Ovary (tissue), 9 donors: ENCODE data around the gene CAMKV. TPM values are rescaled to one million over a fixed set of nuclear protein-coding genes. Genes with fewer than 3 reads are reported as not detected.

ENCODE experiments used
- DNase-seq, 5 donors: peaks; one replicate each; pipeline ENCODE4 v3.0.0-alpha.2; 2019 to 2020
- H3K27ac ChIP-seq, 2 donors: fragments of 200-600 bp; one replicate each; pipeline versions ENCODE4 v1.5.1 to v1.8.0; 2019 to 2022
- H3K27me3 ChIP-seq: fragments of 200-600 bp; one replicate; pipeline ENCODE4 v1.8.0; 2022
- H3K36me3 ChIP-seq: fragments of 200-600 bp; sonication (generic); one replicate; pipeline ENCODE4 v1.5.1; 2019
- H3K4me1 ChIP-seq: one replicate; pipeline ENCODE4 v1.8.1; 2013; ENCODE audit warnings: mild to moderate bottlenecking, moderate library complexity; ENCODE audit not compliant: insufficient read depth
- H3K4me3 ChIP-seq: fragments of 200-600 bp; sonication (generic); one replicate; pipeline ENCODE4 v1.5.1; 2017
- H3K9me3 ChIP-seq, 2 donors: fragments of 200-600 bp in 1 of 2; sonication (generic) in 1 of 2; one replicate each; pipeline versions ENCODE4 v1.5.1 to v1.8.1; 2013 to 2019; ENCODE audit warnings: mild to moderate bottlenecking in 1 of 2, moderate library complexity in 1 of 2
- CTCF ChIP-seq, 3 donors: fragments of 450-650 bp in 2 of 3; fragments of 200-600 bp in 1 of 3; IDR thresholded peaks; one replicate each; pipeline versions ENCODE4 v1.5.1 to v1.8.0; 2016 to 2022; ENCODE audit warnings: antibody characterized with exemption in 3 of 3, mild to moderate bottlenecking in 1 of 3
- EP300 ChIP-seq: sonication (generic); formaldehyde crosslinking; IDR thresholded peaks from one replicate; pipeline ENCODE4 v1.6.1; 2017; ENCODE audit warnings: antibody characterized with exemption
- POLR2A ChIP-seq: fragments of 450-650 bp; IDR thresholded peaks from one replicate; pipeline ENCODE4 v1.6.1; 2017; ENCODE audit warnings: antibody characterized with exemption, mild to moderate bottlenecking, moderate library complexity
- WGBS, 3 donors: extraction: QIAGEN DNeasy Blood & Tissue Kit in 1 of 3; methylation state at CpG; one replicate each; pipeline versions ENCODE4 v1.1.5 to v1.1.7; 2013 to 2017; 5-methylcytosine and 5-hydroxymethylcytosine counted together
- intact Hi-C, 4 donors: fragments of 100-400 bp; cut with DNase I; formaldehyde crosslinking; loops; one replicate each; pipeline versions ENCODE4 v1.11.0 to v1.15.1; 2022 to 2023
- polyA plus RNA-seq, 2 donors: library from polyadenylated mRNA; stranded (reverse); fragments of 200-250 nt in 1 of 2; fragments of 350-450 nt in 1 of 2; fragmentation: Illumina TruSeq in 1 of 2; extraction: RNeasy Lipid Tissue Mini Kit (QIAGEN cat#74804) in 1 of 2; gene quantifications; one replicate each; pipeline ENCODE4 v1.2.3, GENCODE V29; 2013 to 2014
- total RNA-seq, 7 donors: library from RNA; depleted of rRNA in 2 of 7; stranded (reverse); fragments of >200 nt in 2 of 7; fragmentation: NEBNext Ultra II Directional in 3 of 7; extraction: Animal tissue kit (Norgen Biotek cat#: 25700) in 3 of 7; gene quantifications; one replicate each; pipeline versions ENCODE4 v1.1.0 to v1.2.4, GENCODE V29; 2016 to 2023
- donor health status: DM: no; HTN: no; CAD: no; lungs with moderate emphysema.
- donor health status: DM: no; HTN: no; CAD: no.
- donor health status: Bipolar disorder and iron deficiency.
- donor health status: DM: yes; HTN: yes; CAD: no.
- donor health status: DM: no; HTN: no; CAD: no.
- donor health status: DM: yes; HTN: yes; CAD: no.

The CAMKV gene
- total and polyA plus RNA-seq, 9 donors: 0.18 TPM; not detected in 8

- Histone ChIP-seq H3K27ac (no peak overlapping the region), H3K36me3 (no peaks in the 10 kb centered on the region), H3K9me3 (no peaks in the 10 kb centered on the region), H3K4me3 (no peak overlapping the region), H3K4me1 (no peaks in the 10 kb centered on the region), H3K27me3 (no peaks in the 10 kb centered on the region)
- TF ChIP-seq EP300 (no peak), CTCF (IDR thresholded peaks at IDR 0.05) (no peak), POLR2A (no peak)
- intact Hi-C loops: no loop called here
- 78 to 81% (median 80%) methylated on average over 5 of the region's 5 CpGs for WGBS, 3 donors
- no peak for DNase-seq
These were observed 6.9 kb upstream of the CAMKV start for GRCh38 chr3:49876567-49876966.

GRCh38 chr3:49873623-49874022 is 3.9 kb upstream of the CAMKV start:
- TF ChIP-seq EP300: no peak
- TF ChIP-seq CTCF (IDR thresholded peaks at IDR 0.05): no peak
- no peak for TF ChIP-seq POLR2A
- WGBS, 3 donors: 84 to 95% (median 86%) methylated on average over 7 to 8 of the region's 8 CpGs
- intact Hi-C loops: no loop called here

GRCh38 chr3:49872801-49873281 is 3.1 kb upstream of the CAMKV start:
- intact Hi-C loops: no loop called here

More at GRCh38 chr3:49873623-49874022, 3.9 kb upstream of the CAMKV start:
- Histone ChIP-seq H3K4me1 (no peaks in the 10 kb centered on the region), H3K9me3 (no peaks in the 10 kb centered on the region), H3K27ac (no peak overlapping the region), H3K4me3 (no peak overlapping the region), H3K36me3 (no peaks in the 10 kb centered on the region), H3K27me3 (no peaks in the 10 kb centered on the region)
- DNase-seq: no peak

GRCh38 chr3:49871531-49872153 is 1.9 kb upstream of the CAMKV start:
- Histone ChIP-seq H3K4me3 (no peak overlapping the region), H3K36me3 (no peaks in the 10 kb centered on the region), H3K27me3 (no peaks in the 10 kb centered on the region), H3K9me3 (no peaks in the 10 kb centered on the region), H3K27ac (no peak overlapping the region), H3K4me1 (no peaks in the 10 kb centered on the region)
- intact Hi-C loops: no loop called here
- no peak for DNase-seq
- WGBS, 3 donors: 57 to 79% (median 61%) methylated on average over 10 of the region's 10 CpGs
- no peak for TF ChIP-seq CTCF (IDR thresholded peaks at IDR 0.05)
- TF ChIP-seq POLR2A: no peak
- no peak for TF ChIP-seq EP300

More at GRCh38 chr3:49872801-49873281, 3.1 kb upstream of the CAMKV start:
- H3K4me3 ChIP-seq: no peak overlapping the region
- H3K27ac ChIP-seq: no peak overlapping the region
- no peaks in the 10 kb centered on the region for H3K36me3 ChIP-seq
- no peaks in the 10 kb centered on the region for H3K27me3 ChIP-seq
- H3K4me1 ChIP-seq: no peaks in the 10 kb centered on the region
- DNase-seq: no peak
- 40 to 87% (median 61%) methylated on average over 4 of the region's 4 CpGs for WGBS, 3 donors
- no peaks in the 10 kb centered on the region for H3K9me3 ChIP-seq
- TF ChIP-seq POLR2A (no peak), EP300 (no peak), CTCF (IDR thresholded peaks at IDR 0.05) (no peak)
